Stomach (tissue), 4 donors: ENCODE measurements around the gene SNX2.

Source experiments
- POLR2A ChIP-seq, 4 donors: fragments of 450-650 bp; IDR thresholded peaks; one replicate each; pipeline ENCODE4 v1.6.1; 2016; ENCODE audit warnings: antibody characterized with exemption in 4 of 4, control low read depth in 2 of 4, mild to moderate bottlenecking in 1 of 4, moderate library complexity in 1 of 4
- POLR2AphosphoS5 ChIP-seq, 3 donors: sonication (generic); formaldehyde crosslinking; IDR thresholded peaks; one replicate each; pipeline ENCODE4 v1.6.1; 2016; ENCODE audit warnings: antibody characterized with exemption in 3 of 3

- no peak for TF ChIP-seq POLR2A (IDR thresholded peaks at IDR 0.05)
- TF ChIP-seq POLR2AphosphoS5 (IDR thresholded peaks at IDR 0.05): no peak
Measured at GRCh38 chr5:122846051-122846550, 71.2 kb downstream of the SNX2 start.
